GM18505 (cell line): ENCODE measurements around the gene PPP1R7.

Source experiments
- ATAC-seq: cut with Tn5 transposase; IDR thresholded peaks from one replicate; pipeline ENCODE4 v1.9.1; 2021; ENCODE audit not compliant: unreplicated experiment
- POLR2A ChIP-seq: IDR thresholded peaks from 4 replicates; pipeline ENCODE4 v1.6.1; 2011; ENCODE audit warnings: borderline replicate concordance; ENCODE audit not compliant: insufficient read depth, insufficient read length; ENCODE audit errors: extremely low read depth

The PPP1R7 gene

GRCh38 chr2:241141214-241141770 is 9.0 kb upstream of the PPP1R7 start:
- TF ChIP-seq POLR2A = no peak

DNA sequence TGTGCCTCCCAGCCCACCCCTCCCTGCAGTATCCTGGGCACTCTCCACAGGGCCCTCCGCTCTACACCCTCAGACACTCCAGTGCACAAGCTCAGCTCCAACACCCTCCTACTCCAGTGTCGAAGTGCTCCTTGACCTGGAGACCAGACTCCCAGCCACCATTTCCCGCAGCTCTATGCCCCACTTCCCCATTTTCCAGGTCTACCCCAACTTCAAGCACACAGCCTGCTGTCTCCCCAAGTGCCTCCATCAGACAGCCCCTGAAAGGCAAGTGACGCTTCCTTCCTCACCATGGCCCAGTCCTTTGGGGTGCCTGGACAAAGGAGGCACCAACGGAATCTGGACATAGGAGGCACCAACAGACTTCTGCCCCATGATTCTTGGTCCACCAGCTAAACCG is 8.2 kb upstream of the PPP1R7 start:
- ATAC-seq = no peak
- TF ChIP-seq POLR2A = no peak

More at GRCh38 chr2:241141214-241141770, 9.0 kb upstream of the PPP1R7 start:
- ATAC-seq = no peak

DNA sequence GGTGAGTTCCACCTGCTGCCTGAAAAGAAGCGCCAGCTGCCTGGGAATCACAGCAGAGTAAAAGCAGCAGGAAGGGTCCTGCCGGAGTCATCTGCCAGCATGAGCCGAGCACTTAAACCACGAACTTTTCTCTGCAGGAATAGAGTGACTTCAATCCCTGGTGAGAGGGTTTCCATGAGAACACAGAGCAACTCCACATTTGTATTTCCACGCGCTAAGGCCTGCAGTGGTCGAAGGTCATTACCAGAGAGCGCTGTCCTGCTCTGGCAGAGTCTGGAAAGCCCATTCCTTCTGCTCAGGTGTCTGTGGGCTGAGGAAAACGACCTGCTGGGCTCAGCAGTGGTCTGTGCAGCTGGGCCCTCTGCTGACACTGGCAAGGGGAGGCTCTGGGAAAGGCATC is 7.7 kb upstream of the PPP1R7 start:
- ATAC-seq = no peak
- no peak for TF ChIP-seq POLR2A

- ATAC-seq = no peak
- no peak for TF ChIP-seq POLR2A
These were observed 4.0 kb upstream of the PPP1R7 start for GRCh38 chr2:241146286-241146685.

DNA sequence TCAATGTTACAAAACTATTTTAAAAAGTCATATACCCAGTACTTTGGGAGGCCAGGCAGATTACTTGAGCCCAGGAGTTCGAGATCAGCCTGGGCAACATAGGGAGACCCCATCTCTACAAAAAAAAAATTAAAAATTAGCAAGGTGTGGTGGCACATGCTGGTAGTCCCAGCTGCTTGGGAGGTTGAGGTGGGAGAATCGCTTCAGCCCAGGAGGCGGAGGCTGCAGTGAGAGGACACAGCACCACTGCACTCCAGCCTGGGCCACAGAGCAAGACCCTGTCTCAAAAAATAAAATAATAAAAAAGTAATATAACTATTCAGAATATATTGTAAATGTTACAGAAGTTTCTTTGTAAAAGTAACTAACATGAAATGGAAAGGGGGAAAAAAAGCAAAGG is 2.9 kb upstream of the PPP1R7 start:
- no peak for TF ChIP-seq POLR2A

GRCh38 chr2:241148239-241148638 is 2.0 kb upstream of the PPP1R7 start:
- TF ChIP-seq POLR2A = no peak
- ATAC-seq = no peak

More for the DNA sequence above, 2.9 kb upstream of the PPP1R7 start:
- no peak for ATAC-seq

DNA sequence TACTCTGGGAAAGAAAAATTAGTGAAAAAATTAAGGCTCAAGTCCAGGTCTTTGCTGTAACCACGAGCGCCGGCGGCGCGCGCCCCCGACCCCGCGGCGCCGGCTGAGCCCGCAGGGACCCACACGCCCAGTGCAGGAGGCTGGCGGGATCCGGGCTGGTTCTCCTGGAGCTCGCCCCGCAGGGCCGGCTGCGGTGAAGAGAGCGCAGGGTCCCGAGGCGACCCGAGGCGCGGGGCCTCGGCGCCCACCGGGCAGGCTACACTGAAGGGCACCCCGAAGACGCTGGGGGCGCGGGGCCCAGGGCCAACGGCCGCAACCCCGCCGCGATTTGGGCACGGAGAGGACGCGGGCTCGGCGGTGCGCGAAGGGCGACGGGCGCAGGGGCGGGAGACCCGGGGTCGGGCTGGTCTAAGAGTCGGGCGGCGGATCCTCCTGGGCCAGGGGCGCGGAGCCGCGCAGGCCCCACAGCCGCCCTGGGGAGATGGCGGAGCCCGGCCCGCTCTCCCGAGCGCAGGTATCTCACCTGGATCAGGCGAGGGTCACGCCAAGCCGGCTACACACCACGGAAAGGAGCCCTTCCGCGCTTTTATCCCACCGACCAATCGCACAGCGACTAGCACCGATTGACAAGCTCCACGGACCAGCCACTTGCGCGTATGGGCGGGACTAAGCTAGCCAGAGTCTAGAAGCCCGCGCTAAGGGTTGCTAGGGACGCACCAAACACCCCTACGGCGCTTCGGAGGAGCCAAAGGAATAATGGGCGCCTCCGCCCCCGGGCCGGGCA is 1.2 kb upstream of the PPP1R7 start, which contains the start of gene PASK:
Gene PASK, minus strand, starts transcription at position 582 of the 784 bp plus-strand sequence. CDS start 6,440 bp downstream, outside the sequence.
- TF ChIP-seq POLR2A = peak; percentile 29
- ATAC-seq = peak; percentile 64

GRCh38 chr2:241149675-241149924 is 667 bp upstream of the PPP1R7 start:
- ATAC-seq = peak; percentile 22
- peak; percentile 2 for TF ChIP-seq POLR2A

DNA sequence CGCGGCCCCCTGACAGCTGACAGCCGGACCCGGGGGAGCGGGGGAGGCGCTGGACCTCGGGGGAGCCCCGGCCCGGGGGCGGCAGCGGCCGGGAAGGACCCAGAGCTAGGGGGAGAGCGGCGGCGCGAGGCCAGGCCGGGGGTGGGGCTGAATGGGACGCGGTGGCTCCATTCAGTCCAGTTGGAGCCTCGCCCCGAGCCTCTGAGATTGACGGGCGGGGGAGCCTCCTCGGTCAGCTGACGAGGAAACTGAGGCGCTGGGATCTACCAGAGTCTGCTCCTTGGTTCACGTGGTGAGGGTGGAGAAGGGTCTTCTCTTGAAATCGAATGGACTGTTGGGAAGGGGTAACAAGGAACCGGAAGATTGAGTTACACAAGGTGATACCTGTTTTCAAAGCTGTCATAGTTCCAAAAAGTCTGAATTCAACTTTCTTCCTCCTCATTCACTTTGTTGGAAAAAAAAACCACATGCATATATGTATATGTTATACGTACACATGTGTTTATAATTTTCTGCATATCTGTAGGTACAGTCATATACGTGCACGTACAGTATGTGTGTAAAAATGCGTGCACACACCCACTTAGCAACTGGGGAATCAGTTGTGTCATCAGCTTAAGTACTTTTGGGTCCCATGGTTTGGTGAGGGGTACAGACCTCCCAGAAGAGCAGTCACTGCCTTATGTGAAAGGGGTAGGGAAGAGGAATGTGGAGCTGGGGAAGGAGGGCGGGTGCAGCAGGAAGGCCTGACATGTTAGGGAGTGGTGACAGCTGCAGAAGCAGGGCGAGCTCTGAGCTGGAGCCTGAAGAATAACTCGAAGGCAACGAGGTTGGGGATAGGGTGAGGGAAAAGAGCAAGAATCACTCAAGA is 628 bp downstream of the PPP1R7 start:
- no peak for TF ChIP-seq POLR2A
- ATAC-seq = no peak

DNA sequence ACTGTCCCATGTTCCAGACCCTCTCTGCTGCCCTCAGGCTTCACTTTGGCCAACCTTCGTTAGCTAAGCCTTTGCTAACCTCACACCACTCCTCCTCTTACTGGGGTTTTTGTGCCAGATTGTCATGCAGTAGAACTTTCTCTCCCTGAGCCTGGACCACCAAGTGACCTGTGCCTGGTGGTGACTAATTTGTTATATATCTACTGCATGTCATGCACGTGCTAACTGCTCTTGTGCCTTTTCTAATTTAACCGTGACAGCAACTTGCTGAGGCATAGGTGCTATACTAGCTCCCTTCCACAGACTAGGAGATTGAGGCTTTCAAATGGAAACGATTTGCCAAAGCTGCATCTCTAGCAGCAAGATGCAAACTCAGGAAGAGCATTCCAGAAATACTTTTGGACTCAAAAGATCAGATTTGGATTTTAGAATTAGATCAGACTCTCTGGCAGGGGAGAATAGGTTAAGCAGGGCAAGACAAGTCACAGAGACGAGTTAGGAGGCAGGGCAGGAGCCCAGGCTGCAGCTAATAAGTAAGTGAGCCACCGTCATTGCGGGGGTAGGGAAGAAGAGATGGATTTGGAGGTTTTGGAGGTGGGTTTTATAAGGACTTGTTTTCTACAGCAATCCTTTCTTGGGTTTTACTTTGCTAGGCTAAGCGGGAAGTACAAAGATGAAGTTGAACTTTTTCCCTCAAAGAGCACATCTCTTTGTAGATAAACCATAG is 1.8 kb downstream of the PPP1R7 start:
- no peak for TF ChIP-seq POLR2A
- ATAC-seq = no peak

GRCh38 chr2:241153616-241154015 is 3.3 kb downstream of the PPP1R7 start:
- no peak for ATAC-seq
- TF ChIP-seq POLR2A = no peak

DNA sequence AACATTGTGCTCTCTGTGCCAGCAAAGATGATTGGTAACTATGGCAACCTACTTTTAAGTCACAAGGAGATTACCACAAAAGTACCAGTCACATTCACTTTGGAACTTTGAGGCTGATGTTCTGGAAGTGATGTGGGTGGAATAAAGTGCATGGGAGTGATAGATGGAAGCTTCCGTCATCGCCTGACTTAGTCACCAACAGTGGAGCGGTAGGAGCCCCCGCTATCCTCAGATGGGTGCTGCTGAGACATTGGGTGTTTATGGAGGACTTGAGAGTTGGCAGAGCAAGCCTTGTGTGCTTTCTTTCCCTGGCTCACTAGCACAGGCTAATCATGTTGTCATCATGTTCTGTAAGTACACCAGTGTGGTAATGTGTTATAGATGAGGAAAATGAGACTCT is 4.6 kb downstream of the PPP1R7 start:
- TF ChIP-seq POLR2A = no peak
- no peak for ATAC-seq

DNA sequence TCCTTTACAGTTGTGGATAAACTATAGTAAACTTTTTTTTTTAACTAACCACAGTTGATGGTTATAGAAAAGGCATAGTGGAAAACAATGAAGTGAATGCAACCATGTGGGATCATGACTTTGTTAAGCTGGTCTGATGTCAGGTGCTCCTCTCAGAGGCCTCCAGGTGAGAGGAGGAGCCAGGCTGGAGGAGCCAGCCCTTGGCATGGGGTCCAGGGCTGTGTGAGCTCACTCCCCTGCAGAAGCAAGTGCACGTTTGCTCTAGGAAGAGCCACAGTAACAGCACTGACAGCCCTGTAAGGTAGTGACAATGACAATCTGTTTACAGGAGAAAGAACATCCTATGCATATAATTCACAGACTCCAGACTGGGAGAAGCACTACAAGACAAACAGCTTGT is 5.7 kb downstream of the PPP1R7 start:
- TF ChIP-seq POLR2A = no peak
- no peak for ATAC-seq

- ATAC-seq = no peak
- TF ChIP-seq POLR2A = no peak
These were observed 6.7 kb downstream of the PPP1R7 start for GRCh38 chr2:241156971-241157441.
